OCI-LY7 (cell line): ENCODE data around the gene KCNJ8.

Experiments used
- CTCF ChIP-seq: fragments of 200-600 bp; sonication (generic); conservative IDR thresholded peaks from 2 replicates; pipeline ENCODE4 v1.5.1; 2014; ENCODE audit warnings: mild to moderate bottlenecking, antibody characterized with exemption, low read length, moderate library complexity, mixed read lengths
- EZH2phosphoT487 ChIP-seq: fragments of 200-600 bp; sonication (generic); IDR thresholded peaks from 2 replicates; pipeline ENCODE4 v1.6.1; 2018; ENCODE audit warnings: low read depth, borderline replicate concordance, mild to moderate bottlenecking, mixed run types, antibody characterized with exemption, low read length, moderate library complexity, mixed read lengths

- TF ChIP-seq CTCF: no peak
- no peak for TF ChIP-seq EZH2phosphoT487
These were observed 21.3 kb upstream of the KCNJ8 start for GRCh38 chr12:21795648-21796328.
